HG02943 (cell line): ENCODE data around the gene CLPTM1.
"Not testable (repeated sequence)": the region's sequence is repeated elsewhere in the genome, so short reads cannot be mapped to it uniquely, and the experiment has no call there.

Source experiments
- ATAC-seq: cut with Tn5 transposase; IDR thresholded peaks from one replicate; pipeline ENCODE4 v1.9.1; 2021; ENCODE audit warnings: mild to moderate bottlenecking, low read depth, moderate library complexity; ENCODE audit not compliant: unreplicated experiment

The CLPTM1 gene

GRCh38 chr19:44942067-44942571 is 13.1 kb upstream of the CLPTM1 start, which contains the start of gene APOC4:
TSS of gene APOC4 (plus strand) at chr19:44942237. CDS start at chr19:44942278, 41 bp downstream.
- no peak for ATAC-seq

DNA sequence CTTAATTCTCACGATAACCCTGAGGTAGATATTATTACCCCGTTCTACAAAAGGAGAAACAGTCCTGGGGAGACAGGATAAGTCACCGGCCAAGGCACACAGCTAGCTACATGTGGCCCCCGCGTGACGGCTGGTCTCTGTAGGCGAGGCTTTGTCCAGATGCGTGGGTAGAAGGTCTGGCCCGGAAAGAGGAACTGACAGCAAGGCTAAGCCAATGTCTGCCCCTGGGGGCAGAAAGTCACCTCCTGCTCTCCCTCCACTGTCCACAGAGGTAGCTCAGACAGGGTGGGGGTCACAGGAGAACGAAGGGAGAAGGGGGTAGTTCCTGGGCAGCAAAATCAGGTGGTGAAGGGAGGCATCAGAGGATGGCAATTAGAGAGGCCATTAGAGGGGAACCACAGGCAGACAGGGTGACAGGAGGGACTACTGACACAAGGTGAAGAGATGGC is 11.4 kb upstream of the CLPTM1 start:
- no peak for ATAC-seq

DNA sequence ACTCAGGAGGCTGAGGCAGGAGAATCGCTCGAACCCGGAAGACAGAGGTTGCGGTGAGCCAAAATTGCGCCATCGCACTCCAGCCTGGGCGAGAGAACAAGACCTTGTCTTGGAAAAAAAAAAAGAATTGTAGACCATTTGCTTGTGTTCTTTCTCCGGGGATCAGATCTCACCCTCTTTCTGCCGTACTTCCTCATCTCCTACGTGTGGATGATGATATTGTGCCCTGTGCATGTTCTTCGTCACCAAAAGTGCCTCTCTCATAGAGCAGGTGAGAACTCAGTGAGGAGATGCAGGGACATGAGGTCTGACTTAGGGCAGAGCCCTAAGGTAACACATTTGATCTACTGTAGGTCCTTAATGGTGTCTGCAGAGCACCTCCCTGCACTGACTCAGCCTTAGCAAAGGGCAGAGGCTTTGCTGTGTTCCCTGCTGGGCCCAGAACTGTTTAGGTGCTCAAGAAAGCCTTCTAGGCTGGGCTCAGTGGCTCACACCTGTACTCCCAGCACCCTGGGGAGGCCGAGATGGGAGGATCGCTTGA is 8.1 kb upstream of the CLPTM1 start:
- ATAC-seq: no peak

GRCh38 chr19:44948237-44948636 is 6.9 kb upstream of the CLPTM1 start:
- ATAC-seq: no peak

DNA sequence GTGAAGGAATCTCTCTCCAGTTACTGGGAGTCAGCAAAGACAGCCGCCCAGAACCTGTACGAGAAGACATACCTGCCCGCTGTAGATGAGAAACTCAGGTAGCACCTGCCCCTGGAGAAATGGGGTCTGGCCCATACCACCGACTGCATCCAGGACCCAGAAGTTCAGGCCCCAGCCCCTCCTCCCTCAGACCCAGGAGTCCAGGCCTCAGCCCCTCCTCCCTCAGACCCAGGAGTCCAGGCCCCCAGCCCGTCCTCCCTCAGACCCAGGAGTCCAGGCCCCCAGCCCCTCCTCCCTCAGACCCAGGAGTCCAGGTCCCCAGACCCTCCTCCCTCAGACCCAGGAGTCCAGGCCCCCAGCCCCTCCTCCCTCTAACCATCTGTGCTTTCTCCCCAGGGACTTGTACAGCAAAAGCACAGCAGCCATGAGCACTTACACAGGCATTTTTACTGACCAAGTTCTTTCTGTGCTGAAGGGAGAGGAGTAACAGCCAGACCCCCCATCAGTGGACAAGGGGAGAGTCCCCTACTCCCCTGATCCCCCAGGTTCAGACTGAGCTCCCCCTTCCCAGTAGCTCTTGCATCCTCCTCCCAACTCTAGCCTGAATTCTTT is 6.3 kb upstream of the CLPTM1 start:
- ATAC-seq: no peak

GRCh38 chr19:44949550-44949949 is 5.6 kb upstream of the CLPTM1 start:
- no peak for ATAC-seq

DNA sequence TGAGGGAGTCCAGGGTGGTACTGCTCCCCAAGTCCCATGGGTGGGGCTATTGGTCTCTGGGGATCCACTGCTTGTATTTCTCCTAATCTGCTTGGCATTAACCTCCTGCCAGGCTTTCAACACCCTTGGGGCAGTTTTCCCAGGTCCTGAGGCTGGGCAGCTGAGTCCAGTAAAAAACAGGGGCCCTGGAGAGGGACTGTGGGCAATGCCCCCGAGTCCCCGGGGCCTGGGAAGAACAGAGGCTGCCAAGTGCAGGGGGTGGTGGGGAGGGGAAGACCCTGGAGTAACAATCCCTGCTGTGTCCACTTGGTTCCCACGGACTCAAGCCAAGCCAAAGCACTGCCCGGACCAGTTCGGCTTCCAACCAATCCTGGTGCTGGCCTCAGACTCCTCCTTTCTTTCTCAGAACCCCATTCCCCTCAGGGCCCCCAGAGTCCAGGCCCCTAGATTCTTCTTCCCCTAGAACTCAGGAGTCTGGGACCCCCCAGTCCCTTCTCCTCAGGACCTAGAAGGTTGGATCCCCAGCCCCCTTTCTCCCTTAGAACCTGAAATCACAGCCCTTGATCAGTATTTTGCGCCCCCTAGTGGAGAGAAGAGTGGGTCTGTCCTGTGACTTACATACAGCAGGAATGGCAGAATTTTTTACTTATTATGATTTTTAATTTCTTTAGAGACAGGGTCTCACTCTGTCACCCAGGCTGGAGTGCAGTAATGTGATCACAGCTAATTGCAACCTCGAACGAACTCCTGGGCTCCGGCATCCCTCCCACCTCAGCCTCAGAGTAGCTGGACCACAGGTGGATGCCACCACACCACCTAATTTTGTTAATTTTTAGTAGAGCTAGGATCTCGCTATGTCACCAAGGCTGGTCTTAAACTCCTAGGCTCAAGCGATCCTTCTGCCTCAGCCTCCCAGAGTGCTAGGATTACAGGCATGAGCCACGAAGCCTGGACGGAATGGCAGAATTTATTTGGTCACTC is 3.7 kb upstream of the CLPTM1 start:
- no peak for ATAC-seq

DNA sequence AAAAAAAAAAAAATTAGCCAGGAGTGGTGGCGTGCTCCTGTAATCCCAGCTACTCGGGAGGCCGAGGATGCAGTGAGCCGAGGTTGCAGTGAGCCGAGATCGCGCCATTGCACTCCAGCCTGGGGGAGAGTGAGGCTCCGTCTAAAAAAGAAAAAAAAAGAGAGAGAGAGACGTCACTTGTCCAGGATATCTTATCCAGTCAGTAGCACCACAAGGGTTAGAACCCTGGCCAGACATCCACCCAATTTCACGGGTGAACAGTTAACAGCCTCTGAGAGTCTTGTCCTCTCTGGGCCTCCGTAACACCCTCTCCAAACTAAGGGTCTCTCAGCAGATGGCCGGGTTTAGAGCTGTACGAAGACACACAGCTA is 917 bp upstream of the CLPTM1 start:
- no peak for ATAC-seq

- ATAC-seq: peak; percentile 13
Observed at GRCh38 chr19:44955505-44956439, 592 bp downstream of the CLPTM1 start.

DNA sequence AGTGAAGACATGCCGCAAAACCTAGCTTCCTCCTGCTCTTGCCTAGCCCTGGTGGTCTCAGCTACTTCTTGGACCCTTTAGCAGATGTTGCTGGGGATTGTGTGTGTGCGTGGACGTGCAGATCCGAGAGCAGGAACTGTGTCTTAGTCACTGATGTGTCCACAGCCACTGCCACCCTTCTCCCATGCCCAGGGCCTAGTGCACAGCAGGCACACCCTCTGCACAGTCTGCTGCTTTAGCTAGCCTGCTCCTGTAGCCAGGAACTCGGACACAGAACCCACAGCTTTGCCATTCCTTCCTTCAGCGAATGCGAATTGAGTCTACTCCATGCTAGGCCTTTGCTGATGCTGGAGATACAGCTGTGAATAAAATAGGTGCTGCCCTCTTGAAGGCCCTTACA is 2.3 kb downstream of the CLPTM1 start:
- no peak for ATAC-seq

- no peak for ATAC-seq
Observed at GRCh38 chr19:44958090-44958489, 2.9 kb downstream of the CLPTM1 start.

DNA sequence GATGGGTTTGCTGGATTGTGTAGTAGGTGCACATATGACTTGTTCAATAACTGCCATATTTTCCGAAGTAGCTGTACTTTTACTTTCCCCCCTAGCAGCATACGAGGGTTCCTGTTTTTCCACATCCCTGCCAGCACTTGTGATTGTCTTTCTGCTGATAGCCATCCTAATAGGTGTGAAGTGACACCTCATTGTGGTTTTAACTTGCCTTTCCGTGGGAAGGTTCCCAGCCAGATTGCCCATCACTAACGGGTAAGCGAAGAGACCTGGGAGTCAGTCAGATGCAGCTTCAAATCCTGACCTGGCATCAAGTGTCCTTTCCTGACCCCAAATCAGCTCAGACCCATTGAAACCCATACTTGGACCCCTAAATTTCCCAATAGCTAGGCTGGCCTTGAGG is 4.5 kb downstream of the CLPTM1 start:
- no peak for ATAC-seq

DNA sequence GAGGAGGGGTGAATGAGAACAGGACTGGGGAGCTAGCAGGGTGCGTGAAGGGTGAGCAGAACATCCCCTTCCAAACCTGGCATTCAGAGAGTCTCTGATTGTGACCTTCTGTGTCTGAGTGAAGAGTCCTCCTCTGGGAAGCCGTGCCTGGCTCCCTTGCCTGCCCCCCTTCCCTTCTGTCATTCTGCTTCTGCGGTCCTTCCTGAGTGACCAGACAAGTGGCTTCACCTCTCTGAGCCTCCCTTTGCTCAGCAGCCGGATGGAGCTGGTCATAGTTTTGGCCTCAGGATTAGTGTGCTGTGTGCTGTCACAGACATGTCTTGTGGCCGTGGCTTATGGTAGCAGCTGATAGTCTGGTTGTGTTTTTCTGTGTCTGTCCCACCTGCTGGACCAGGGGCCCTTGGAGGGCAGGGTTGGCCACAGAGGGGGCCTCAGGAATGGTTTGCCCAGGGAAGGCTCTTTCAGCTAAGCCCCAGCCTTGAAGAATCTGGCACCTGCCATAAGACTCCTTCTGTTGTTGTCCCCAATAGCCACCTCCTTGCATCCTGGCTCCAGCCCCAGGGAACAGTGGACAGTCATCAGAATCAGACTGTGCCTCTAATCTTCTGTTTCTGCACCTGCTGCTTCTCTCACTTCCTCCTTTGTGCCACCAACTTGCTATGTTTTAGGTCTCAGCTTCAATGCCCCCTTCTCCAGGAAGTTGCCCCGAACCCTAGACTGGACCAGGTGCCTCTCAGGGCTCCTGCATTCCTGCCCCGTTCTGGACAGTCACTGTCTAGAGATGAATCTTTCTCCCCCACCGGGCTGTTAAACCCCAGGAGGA is 5.9 kb downstream of the CLPTM1 start:
- no peak for ATAC-seq

- no peak for ATAC-seq
Observed at GRCh38 chr19:44961821-44962220, 6.6 kb downstream of the CLPTM1 start.

GRCh38 chr19:44968118-44968517 is 12.9 kb downstream of the CLPTM1 start:
- no peak for ATAC-seq

DNA sequence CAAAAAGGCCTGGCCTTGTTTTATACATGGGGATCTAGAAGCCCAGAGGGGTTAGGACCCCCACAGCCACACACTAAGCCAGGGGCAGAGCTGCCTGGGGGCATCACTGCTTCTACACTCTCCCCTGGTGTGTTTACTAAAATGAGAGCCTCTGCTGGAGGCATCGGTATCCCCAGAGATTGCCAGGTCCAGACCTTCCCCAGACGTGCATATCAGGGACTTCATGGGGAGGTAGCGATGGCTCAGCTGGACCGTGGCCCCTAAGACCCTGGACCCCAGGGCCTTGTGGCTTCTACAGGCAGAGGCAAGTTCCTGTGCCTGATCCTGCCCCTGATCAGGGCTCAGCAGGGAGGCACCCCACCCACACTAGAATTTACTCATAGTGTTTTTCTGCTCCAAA is 13.5 kb downstream of the CLPTM1 start:
- ATAC-seq: no peak

- ATAC-seq: no peak
Observed at GRCh38 chr19:44969437-44969836, 14.3 kb downstream of the CLPTM1 start.

DNA sequence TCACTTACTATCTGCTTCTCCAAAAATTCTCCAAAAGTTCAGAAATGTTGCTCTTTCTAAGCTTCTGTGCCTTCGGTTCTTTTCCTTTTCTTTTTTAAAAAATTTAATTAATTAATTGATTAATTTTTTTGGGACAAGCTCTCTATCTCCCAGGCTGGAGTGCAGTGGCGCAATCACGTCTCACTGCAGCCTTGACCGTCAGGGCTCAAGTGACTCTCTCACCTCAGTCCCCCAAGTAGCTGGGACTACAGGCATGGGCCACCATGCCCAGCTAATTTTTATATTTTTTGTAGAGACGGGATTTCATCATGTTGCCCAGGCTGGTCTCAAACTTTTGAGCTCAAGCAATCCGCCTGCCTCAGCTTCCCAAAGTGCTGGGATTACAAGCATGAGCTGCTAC is 16.3 kb downstream of the CLPTM1 start:
- ATAC-seq: not testable (repeated sequence)

DNA sequence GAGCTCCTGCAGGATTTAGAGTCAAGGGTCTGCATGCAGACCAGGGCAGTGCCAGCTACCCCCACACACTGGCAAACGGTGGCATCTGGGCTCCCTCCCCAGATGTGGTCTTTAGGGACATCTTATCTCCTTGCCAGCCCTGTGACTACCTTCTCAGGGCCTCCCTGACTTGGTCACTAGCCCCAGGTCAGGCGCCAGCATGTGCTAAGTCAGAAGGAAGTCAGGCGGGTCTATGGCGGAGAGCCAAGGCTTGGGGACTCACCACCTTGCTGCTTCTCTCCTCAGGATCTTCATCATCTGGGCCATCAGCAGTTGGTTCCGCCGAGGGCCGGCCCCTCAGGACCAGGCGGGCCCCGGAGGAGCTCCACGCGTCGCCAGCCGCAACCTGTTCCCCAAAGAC is 17.6 kb downstream of the CLPTM1 start:
- ATAC-seq: no peak
